HG02759 (cell line): ENCODE measurements around the gene P2RY6.
A peak's percentile ranks its signal among the peaks of the same experiment; 100 is the strongest.

Source experiments
- ATAC-seq: cut with Tn5 transposase; IDR thresholded peaks from one replicate; pipeline ENCODE4 v1.9.1; 2021; ENCODE audit warnings: mild to moderate bottlenecking, moderate library complexity; ENCODE audit not compliant: unreplicated experiment

The P2RY6 gene

DNA sequence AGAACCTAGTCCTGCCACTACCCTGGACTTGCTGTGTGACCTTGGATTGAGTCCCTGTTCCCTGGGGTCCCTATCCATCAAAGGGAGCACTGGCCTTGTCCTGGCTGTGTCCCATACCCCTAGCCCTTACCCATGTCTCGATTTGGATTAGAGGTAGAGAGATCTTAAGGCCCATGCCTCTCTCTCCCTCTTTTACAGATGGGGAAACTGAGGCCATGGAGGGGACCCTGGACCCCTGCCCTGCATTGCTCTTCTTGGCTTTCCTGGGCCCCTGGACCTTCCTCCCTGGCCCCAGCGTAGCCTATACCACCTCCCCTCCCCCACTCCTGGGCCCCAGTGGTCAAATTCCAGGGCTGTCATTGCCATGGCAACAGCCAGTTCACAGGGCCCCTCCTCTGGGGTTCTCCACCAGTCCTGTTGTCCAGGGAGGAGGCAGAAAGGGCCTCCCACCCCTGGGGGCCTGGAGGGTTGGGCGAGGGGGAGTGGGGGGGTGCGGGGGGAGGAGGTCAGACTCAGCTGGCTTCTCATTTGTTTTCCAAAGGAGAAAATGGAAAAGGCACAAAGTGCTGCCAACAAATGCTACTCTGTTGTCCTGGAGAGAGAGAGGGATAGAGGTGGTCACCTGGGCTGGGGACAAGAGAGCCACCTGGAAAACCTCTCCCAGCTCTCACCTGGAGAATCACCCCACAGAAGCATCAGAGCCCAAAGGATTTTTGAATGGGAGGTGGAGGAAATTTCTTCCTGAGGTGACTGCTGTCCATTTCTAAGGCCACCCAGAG lies 59.2 kb downstream of the P2RY6 start:
- ATAC-seq, result no peak

- no peak for ATAC-seq
Observed at GRCh38 chr11:73333173-73333572, 61.0 kb downstream of the P2RY6 start.

DNA sequence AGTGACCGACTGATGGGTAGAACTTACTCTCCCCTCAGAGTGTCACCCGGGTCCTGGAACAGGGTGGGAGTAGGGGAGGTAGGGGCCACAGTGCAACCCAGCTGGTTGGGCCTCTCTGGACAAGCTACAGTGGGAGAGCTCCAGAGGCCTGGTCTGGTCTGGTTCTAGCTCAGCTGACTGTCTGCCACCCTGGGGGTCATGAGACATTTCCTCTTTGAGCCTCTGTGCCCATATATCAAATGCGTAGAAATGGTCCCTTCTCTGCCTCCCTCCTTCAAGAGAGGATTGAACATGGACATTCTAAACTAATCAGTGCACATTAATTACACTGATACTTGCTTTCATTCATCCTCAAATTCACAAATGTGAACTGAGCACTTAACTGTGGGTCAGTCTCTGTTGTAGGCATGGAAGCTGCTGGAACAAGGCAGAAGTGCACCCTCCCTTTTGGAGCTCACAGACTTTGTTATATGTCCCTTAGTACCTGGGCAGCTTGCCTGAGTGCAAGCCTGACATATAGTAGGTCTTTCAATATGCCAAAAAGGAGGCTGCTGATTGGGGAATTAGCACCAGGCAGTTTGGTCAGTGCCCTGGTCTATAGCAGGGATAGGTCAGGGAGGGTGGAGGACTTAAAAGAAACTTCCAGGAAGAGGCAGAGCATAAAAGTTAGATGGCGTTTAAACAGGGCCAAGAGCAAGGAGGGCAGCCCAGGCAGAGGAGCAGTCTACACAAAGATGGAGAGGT lies 61.7 kb downstream of the P2RY6 start:
- ATAC-seq, result no peak

GRCh38 chr11:73334384-73335203 lies 62.5 kb downstream of the P2RY6 start:
- no peak for ATAC-seq

DNA sequence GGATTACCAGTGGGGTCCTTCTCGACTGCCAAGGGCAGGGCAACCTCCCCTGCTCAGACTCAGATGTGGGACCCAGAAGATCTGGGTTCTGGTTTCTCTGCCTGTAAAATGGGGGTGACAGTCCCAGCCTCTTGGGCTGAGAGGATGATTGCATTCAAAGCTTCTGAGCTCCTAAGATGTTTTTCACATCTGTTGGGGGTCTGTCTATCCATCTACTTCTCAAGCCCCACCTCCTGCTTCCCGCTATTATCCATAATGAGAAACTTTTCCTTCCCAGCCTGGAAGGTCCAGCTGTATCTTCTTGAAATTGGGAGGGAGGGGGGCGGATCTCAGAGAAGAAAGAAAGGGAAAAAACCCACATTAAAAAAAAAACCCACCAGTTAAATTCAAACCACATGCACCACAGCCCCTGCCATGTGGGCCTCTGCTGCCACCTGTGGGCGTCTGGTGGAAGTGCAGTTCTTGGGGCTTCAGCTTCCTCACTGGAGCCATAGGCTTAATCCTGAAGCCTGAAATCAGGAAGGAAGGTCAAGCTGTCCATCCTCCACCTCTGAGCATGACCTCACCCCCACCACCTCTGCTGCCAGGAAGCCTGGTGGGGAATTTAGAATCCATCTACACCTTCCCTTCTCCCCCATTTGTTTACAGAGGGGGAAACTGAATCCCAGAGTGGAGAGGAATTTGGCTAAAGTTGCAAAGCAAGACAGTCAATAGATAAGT lies 63.2 kb downstream of the P2RY6 start:
- ATAC-seq, result peak; percentile 45

- ATAC-seq, result no peak
Observed at GRCh38 chr11:73337846-73338245, 65.7 kb downstream of the P2RY6 start.

- no peak for ATAC-seq
Observed at GRCh38 chr11:73338279-73338678, 66.1 kb downstream of the P2RY6 start.

DNA sequence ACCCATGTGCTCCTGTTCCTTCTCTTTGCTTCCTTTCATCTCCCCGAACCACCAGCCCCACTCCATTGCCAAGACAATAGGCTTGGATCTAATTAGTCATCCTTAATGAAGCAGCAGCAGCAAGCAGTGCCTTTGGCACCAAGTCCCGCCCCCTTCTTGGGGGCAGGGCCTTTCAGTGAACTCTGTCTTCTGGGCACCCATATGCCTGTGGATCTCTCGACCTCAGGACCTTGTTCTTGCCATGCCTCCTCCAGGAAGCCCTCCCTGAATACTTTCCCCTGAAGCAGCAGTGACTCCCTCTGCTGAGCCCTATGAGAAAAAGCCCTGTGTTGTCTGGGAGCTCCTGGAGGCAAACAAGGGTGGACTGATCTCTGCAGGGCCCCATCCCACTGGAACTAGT lies 68.0 kb downstream of the P2RY6 start:
- no peak for ATAC-seq

GRCh38 chr11:73342633-73343032 lies 70.5 kb downstream of the P2RY6 start:
- no peak for ATAC-seq

- no peak for ATAC-seq
Observed at GRCh38 chr11:73343076-73343873, 71.1 kb downstream of the P2RY6 start.

- no peak for ATAC-seq
Observed at GRCh38 chr11:73344191-73344607, 72.1 kb downstream of the P2RY6 start.

GRCh38 chr11:73345481-73346160 lies 73.5 kb downstream of the P2RY6 start:
- no peak for ATAC-seq

- ATAC-seq, result no peak
Observed at GRCh38 chr11:73346186-73346935, 74.2 kb downstream of the P2RY6 start.

GRCh38 chr11:73347067-73347466 lies 74.9 kb downstream of the P2RY6 start:
- no peak for ATAC-seq
